IMR-90 (cell line): Measurements from ENCODE around the gene COMMD1. TPM values are rescaled to one million over a fixed set of nuclear protein-coding genes. Genes with fewer than 3 reads are reported as not detected.

Source experiments
- ATAC-seq: fragments of 200-7000 bp; cut with Tn5 transposase; 2 replicates; pipeline ENCODE4 v1.9.1; 2020; ENCODE audit warnings: low read depth, mild to moderate bottlenecking, moderate library complexity
- BruUV-seq: library from RNA; stranded (reverse); fragments of 400-500 nt; replicated peaks from 2 replicates; lab custom pipeline; 2021; lab: Mats Ljungman, UMichigan
- CTCF ChIA-PET: fragments of 300-600 bp; formaldehyde crosslinking; extraction: SDS; loops from one replicate; lab custom pipeline; 2021; ENCODE audit warnings: antibody characterized with exemption; lab: Yijun Ruan, JAX
- POLR2A ChIA-PET: fragments of 300-600 bp; sonication (Branson Sonifier 250); formaldehyde crosslinking; loops from one replicate; lab custom pipeline; 2022; ENCODE audit warnings: antibody characterized with exemption; ENCODE audit not compliant: unreplicated experiment; lab: Charles Lee
- DNase-seq: peaks from one replicate; pipeline ENCODE4 v3.0.0; 2013
- H2AFZ ChIP-seq: replicated peaks from 2 replicates; pipeline ENCODE3; 2013; ENCODE audit warnings: low read length, mild to moderate bottlenecking; ENCODE audit not compliant: poor library complexity
- H2AK5ac ChIP-seq: 2 replicates; pipeline ENCODE4 v1.6.1; 2013; ENCODE audit warnings: low read depth, low read length, inconsistent platforms
- H2AK9ac ChIP-seq: replicated peaks from 2 replicates; pipeline ENCODE3; 2013; ENCODE audit warnings: mild to moderate bottlenecking, low read depth, low read length, moderate library complexity; ENCODE audit not compliant: poor library complexity
- H2BK120ac ChIP-seq: 2 replicates; pipeline ENCODE4 v1.6.1; 2013; ENCODE audit warnings: low read depth, low read length, inconsistent platforms
- H2BK15ac ChIP-seq: 3 replicates; pipeline ENCODE4 v1.6.1; 2013; ENCODE audit warnings: low read depth, low read length, inconsistent platforms
- H2BK20ac ChIP-seq: 2 replicates; pipeline ENCODE4 v1.6.1; 2013; ENCODE audit warnings: low read depth, mild to moderate bottlenecking, inconsistent platforms, low read length, moderate library complexity
- H2BK5ac ChIP-seq: 2 replicates; pipeline ENCODE4 v1.6.1; 2013; ENCODE audit warnings: mild to moderate bottlenecking, low read depth, low read length, inconsistent platforms; ENCODE audit not compliant: poor library complexity, severe bottlenecking
- H3K14ac ChIP-seq: replicated peaks from 2 replicates; pipeline ENCODE4 v1.6.1; 2013; ENCODE audit warnings: low read depth, low read length, inconsistent platforms
- H3K18ac ChIP-seq: 2 replicates; pipeline ENCODE4 v1.6.1; 2013; ENCODE audit warnings: low read depth, low read length, control low read depth
- H3K23ac ChIP-seq: 2 replicates; pipeline ENCODE4 v1.6.1; 2013; ENCODE audit warnings: low read depth, low read length, inconsistent platforms
- H3K27ac ChIP-seq: 2 replicates; pipeline ENCODE4 v1.5.1; 2013; ENCODE audit warnings: mild to moderate bottlenecking, control low read depth, low read length; ENCODE audit not compliant: insufficient read depth
- H3K27me3 ChIP-seq: 2 replicates; pipeline ENCODE4 v1.6.1; 2013; ENCODE audit warnings: low read length; ENCODE audit not compliant: control insufficient read depth, insufficient read depth
- H3K36me3 ChIP-seq: 2 replicates; pipeline ENCODE4 v1.6.1; 2013; ENCODE audit warnings: low read length, mixed read lengths; ENCODE audit not compliant: control insufficient read depth, insufficient read depth
- H3K4ac ChIP-seq: 2 replicates; pipeline ENCODE4 v1.6.1; 2013; ENCODE audit warnings: low read depth, low read length, inconsistent platforms
- H3K4me1 ChIP-seq: 2 replicates; pipeline ENCODE4 v1.6.1; 2013; ENCODE audit warnings: low read length, mixed read lengths; ENCODE audit not compliant: control insufficient read depth, insufficient read depth
- H3K4me2 ChIP-seq: 2 replicates; pipeline ENCODE4 v1.6.1; 2013; ENCODE audit warnings: low read depth, mild to moderate bottlenecking, control low read depth, low read length, moderate library complexity
- H3K4me3 ChIP-seq: 2 replicates; pipeline ENCODE4 v1.5.1; 2013; ENCODE audit warnings: low read depth, mild to moderate bottlenecking, control low read depth, low read length, moderate library complexity; ENCODE audit not compliant: insufficient read depth
- H3K56ac ChIP-seq: 2 replicates; pipeline ENCODE4 v1.6.1; 2013; ENCODE audit warnings: low read length, inconsistent platforms; ENCODE audit not compliant: insufficient read depth; ENCODE audit errors: extremely low read depth
- H3K79me1 ChIP-seq, 2 experiments: 2 replicates each; pipeline ENCODE4 v1.6.1; 2013; ENCODE audit warnings: low read length in 2 of 2, inconsistent platforms in 1 of 2, low read depth in 1 of 2
- H3K9ac ChIP-seq: 2 replicates; pipeline ENCODE4 v1.6.1; 2013; ENCODE audit warnings: low read depth, low read length, control low read depth
- H3K9me1 ChIP-seq: 2 replicates; pipeline ENCODE4 v1.6.1; 2013; ENCODE audit warnings: low read length, inconsistent platforms; ENCODE audit not compliant: insufficient read depth
- H3K9me3 ChIP-seq: 2 replicates; pipeline ENCODE4 v1.6.1; 2013; ENCODE audit warnings: low read length; ENCODE audit not compliant: control insufficient read depth, insufficient read depth
- H4K20me1 ChIP-seq: 2 replicates; pipeline ENCODE4 v1.6.1; 2013; ENCODE audit warnings: low read length, inconsistent platforms; ENCODE audit not compliant: insufficient read depth
- H4K5ac ChIP-seq: 2 replicates; pipeline ENCODE4 v1.6.1; 2013; ENCODE audit warnings: mild to moderate bottlenecking, low read depth, low read length, control low read depth
- H4K8ac ChIP-seq, 2 experiments: 2 replicates each; pipeline ENCODE4 v1.6.1; 2013; ENCODE audit warnings: low read depth in 2 of 2, low read length in 2 of 2, control low read depth in 1 of 2, inconsistent platforms in 1 of 2
- H4K91ac ChIP-seq: 2 replicates; pipeline ENCODE4 v1.6.1; 2013; ENCODE audit warnings: low read depth, low read length, inconsistent platforms; ENCODE audit not compliant: insufficient read depth
- BHLHE40 ChIP-seq: fragments of 150-350 bp; IDR thresholded peaks from 2 replicates; pipeline ENCODE4 v1.6.1; 2016; ENCODE audit warnings: mild to moderate bottlenecking, low read depth, low read length
- CEBPB ChIP-seq: IDR thresholded peaks from 2 replicates; pipeline ENCODE4 v1.6.1; 2012; ENCODE audit warnings: low read depth, low read length, improper control_type of control experiment
- CHD1 ChIP-seq: IDR thresholded peaks from 2 replicates; pipeline ENCODE4 v1.6.1; 2012; ENCODE audit warnings: low read depth, low read length, improper control_type of control experiment
- ELK1 ChIP-seq: fragments of 150-350 bp; IDR thresholded peaks from 2 replicates; pipeline ENCODE4 v1.6.1; 2016; ENCODE audit warnings: low read depth, mild to moderate bottlenecking, low read length, moderate library complexity, borderline replicate concordance
- FOS ChIP-seq: fragments of 150-350 bp; IDR thresholded peaks from 2 replicates; pipeline ENCODE4 v1.6.1; 2016; ENCODE audit warnings: low read depth, low read length
- MAFK ChIP-seq: IDR thresholded peaks from 2 replicates; pipeline ENCODE4 v1.6.1; 2012; ENCODE audit warnings: low read depth, low read length, improper control_type of control experiment
- MAZ ChIP-seq: IDR thresholded peaks from 2 replicates; pipeline ENCODE4 v1.6.1; 2012; ENCODE audit warnings: low read depth, mild to moderate bottlenecking, low read length, improper control_type of control experiment, moderate library complexity, borderline replicate concordance
- MXI1 ChIP-seq: IDR thresholded peaks from 2 replicates; pipeline ENCODE4 v1.6.1; 2012; ENCODE audit warnings: low read depth, mild to moderate bottlenecking, low read length, moderate library complexity, borderline replicate concordance
- NFE2L2 ChIP-seq: fragments of 150-350 bp; IDR thresholded peaks from 2 replicates; pipeline ENCODE4 v1.6.1; 2016; ENCODE audit warnings: low read depth, mild to moderate bottlenecking, low read length
- POLR2A ChIP-seq: IDR thresholded peaks from 2 replicates; pipeline ENCODE4 v1.6.1; 2012; ENCODE audit warnings: mild to moderate bottlenecking, low read depth, low read length
- RAD21 ChIP-seq: IDR thresholded peaks from 2 replicates; pipeline ENCODE4 v1.6.1; 2012; ENCODE audit warnings: low read length, improper control_type of control experiment
- RCOR1 ChIP-seq: IDR thresholded peaks from 2 replicates; pipeline ENCODE4 v1.6.1; 2012; ENCODE audit warnings: mild to moderate bottlenecking, low read length, improper control_type of control experiment; ENCODE audit not compliant: insufficient replicate concordance
- RFX5 ChIP-seq: IDR thresholded peaks from 2 replicates; pipeline ENCODE4 v1.8.0; 2012; ENCODE audit warnings: low read depth, mild to moderate bottlenecking, low read length, moderate library complexity
- SMC3 ChIP-seq: fragments of 150-350 bp; IDR thresholded peaks from 2 replicates; pipeline ENCODE4 v1.6.1; 2016; ENCODE audit warnings: low read depth, mild to moderate bottlenecking, antibody characterized with exemption, low read length, moderate library complexity
- USF2 ChIP-seq: fragments of 150-350 bp; IDR thresholded peaks from 2 replicates; pipeline ENCODE4 v1.6.1; 2017; ENCODE audit warnings: mild to moderate bottlenecking, antibody characterized with exemption, low read length, low read depth
- WGBS, 2 experiments: methylation state at CpG; one replicate each; pipeline versions ENCODE4 v1.1.5 to v1.1.7; 2013; ENCODE audit warnings: missing lambda C conversion rate in 2 of 2; ENCODE audit not compliant: insufficient read length in 1 of 2; ENCODE audit errors: extremely low coverage in 2 of 2; 5-methylcytosine and 5-hydroxymethylcytosine counted together
- dilution Hi-C: fragments of 300-500 bp; cut with HindIII; formaldehyde crosslinking; loops from one replicate; pipeline ENCODE4 v1.14.3; 2018; ENCODE audit warnings: low sequenced_read_pairs; ENCODE audit not compliant: unreplicated experiment
- in situ Hi-C: fragments of 300-500 bp; cut with MboI; formaldehyde crosslinking; loops from 3 replicates; pipeline ENCODE4 v1.14.3; 2019; ENCODE audit warnings: low sequenced_read_pairs, inconsistent platforms, mixed read lengths
- intact Hi-C: fragments of 100-400 bp; cut with micrococcal nuclease; formaldehyde crosslinking; loops from 2 replicates; pipeline ENCODE4 v1.10.0; 2022
- polyA plus RNA-seq, 3 experiments: library from polyadenylated mRNA; depleted of rRNA; stranded (reverse); fragments of >200 nt; gene quantifications; 2 replicates each; pipeline ENCODE4 v1.2.3, GENCODE V29; 2012; ENCODE audit warnings: low replicate concordance in 1 of 3
- total RNA-seq: library from RNA; depleted of rRNA; stranded (reverse); fragments of >200 nt; gene quantifications from 2 replicates; pipeline ENCODE4 v1.2.3, GENCODE V29; 2012
- TF ChIP-seq, protein P1 (sequence below): conservative IDR thresholded peaks from 2 replicates; pipeline ENCODE4 v1.5.1; 2012; ENCODE audit warnings: mild to moderate bottlenecking, low read depth, low read length, improper control_type of control experiment

COMMD1 gene
- total and polyA plus RNA-seq, 2 of the 4 experiments (the other 2 are of a cell fraction), result 42.8 to 60.4 TPM

GRCh38 chr2:62036229-62036628 lies 130.8 kb downstream of the COMMD1 start:
- no TSS peak for BruUV-seq
- no peak overlapping the region for H3K18ac ChIP-seq
- no peaks in the 10 kb centered on the region for H3K27me3 ChIP-seq
- no peaks in the 10 kb centered on the region for H3K9me1 ChIP-seq
- H3K56ac ChIP-seq, result no peak overlapping the region
- H2BK120ac ChIP-seq, result no peak overlapping the region
- no peak overlapping the region for H4K91ac ChIP-seq
- no peaks in the 10 kb centered on the region for H3K79me1 ChIP-seq
- no peaks in the 10 kb centered on the region for H3K9me3 ChIP-seq
- no peak overlapping the region for H3K4ac ChIP-seq
- no peak overlapping the region for H2AFZ ChIP-seq
- no peak overlapping the region for H3K4me3 ChIP-seq
- no peaks in the 10 kb centered on the region for H3K4me1 ChIP-seq
- POLR2A ChIA-PET, result no interaction called here
- H4K8ac ChIP-seq, result no peak overlapping the region
- no peak for ATAC-seq
- no peaks in the 10 kb centered on the region for H3K36me3 ChIP-seq
- no peak overlapping the region for H4K5ac ChIP-seq
- CTCF ChIA-PET, result no interaction called here
- no peak overlapping the region for H2AK5ac ChIP-seq
- H3K4me2 ChIP-seq, result no peak overlapping the region
- H4K20me1 ChIP-seq, result no peaks in the 10 kb centered on the region
- no peak overlapping the region for H2BK20ac ChIP-seq
- H2BK15ac ChIP-seq, result no peak overlapping the region
- WGBS, 2 experiments, result no CpG with 5 or more reads among the region's 1 CpG
- no peak overlapping the region for H3K23ac ChIP-seq
- in situ Hi-C loops, result no loop called here
- H3K14ac ChIP-seq, result no peak overlapping the region
- no peak overlapping the region for H2BK5ac ChIP-seq
- TF ChIP-seq SMC3, result no peak
- TF ChIP-seq RFX5, result no peak
- TF ChIP-seq USF2, result no peak
- TF ChIP-seq MAFK, result no peak
- TF ChIP-seq NFE2L2, result no peak
- no peak for TF ChIP-seq RCOR1
- TF ChIP-seq CEBPB, result no peak
- TF ChIP-seq ELK1, result no peak
- TF ChIP-seq RAD21, result no peak
- TF ChIP-seq BHLHE40, result no peak
- TF ChIP-seq POLR2A, result no peak
- TF ChIP-seq, protein P1, sequence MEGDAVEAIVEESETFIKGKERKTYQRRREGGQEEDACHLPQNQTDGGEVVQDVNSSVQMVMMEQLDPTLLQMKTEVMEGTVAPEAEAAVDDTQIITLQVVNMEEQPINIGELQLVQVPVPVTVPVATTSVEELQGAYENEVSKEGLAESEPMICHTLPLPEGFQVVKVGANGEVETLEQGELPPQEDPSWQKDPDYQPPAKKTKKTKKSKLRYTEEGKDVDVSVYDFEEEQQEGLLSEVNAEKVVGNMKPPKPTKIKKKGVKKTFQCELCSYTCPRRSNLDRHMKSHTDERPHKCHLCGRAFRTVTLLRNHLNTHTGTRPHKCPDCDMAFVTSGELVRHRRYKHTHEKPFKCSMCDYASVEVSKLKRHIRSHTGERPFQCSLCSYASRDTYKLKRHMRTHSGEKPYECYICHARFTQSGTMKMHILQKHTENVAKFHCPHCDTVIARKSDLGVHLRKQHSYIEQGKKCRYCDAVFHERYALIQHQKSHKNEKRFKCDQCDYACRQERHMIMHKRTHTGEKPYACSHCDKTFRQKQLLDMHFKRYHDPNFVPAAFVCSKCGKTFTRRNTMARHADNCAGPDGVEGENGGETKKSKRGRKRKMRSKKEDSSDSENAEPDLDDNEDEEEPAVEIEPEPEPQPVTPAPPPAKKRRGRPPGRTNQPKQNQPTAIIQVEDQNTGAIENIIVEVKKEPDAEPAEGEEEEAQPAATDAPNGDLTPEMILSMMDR, result no peak
- no peak for TF ChIP-seq MXI1
- no peak for TF ChIP-seq CHD1
- TF ChIP-seq MAZ, result no peak
- no peak for TF ChIP-seq FOS
- no peak overlapping the region for H3K27ac ChIP-seq
- no peak overlapping the region for H2AK9ac ChIP-seq
- intact Hi-C loops, result no loop called here
- no peak overlapping the region for H3K9ac ChIP-seq
- no peak for DNase-seq
- dilution Hi-C loops, result no loop called here
